Astrocyte (in vitro differentiated cells and primary cell): Measurements from ENCODE around the gene MGMT.

Experiments
- EZH2 ChIP-seq: IDR thresholded peaks from 2 replicates; pipeline ENCODE4 v1.6.1; 2012; ENCODE audit warnings: mild to moderate bottlenecking, low read length, inconsistent platforms; ENCODE audit not compliant: insufficient read depth
- TF ChIP-seq, protein P1 (sequence below): IDR thresholded peaks from 2 replicates; pipeline ENCODE4 v1.5.1; 2011; ENCODE audit warnings: low read depth, mild to moderate bottlenecking, inconsistent platforms, low read length, moderate library complexity; ENCODE audit not compliant: insufficient read depth

DNA sequence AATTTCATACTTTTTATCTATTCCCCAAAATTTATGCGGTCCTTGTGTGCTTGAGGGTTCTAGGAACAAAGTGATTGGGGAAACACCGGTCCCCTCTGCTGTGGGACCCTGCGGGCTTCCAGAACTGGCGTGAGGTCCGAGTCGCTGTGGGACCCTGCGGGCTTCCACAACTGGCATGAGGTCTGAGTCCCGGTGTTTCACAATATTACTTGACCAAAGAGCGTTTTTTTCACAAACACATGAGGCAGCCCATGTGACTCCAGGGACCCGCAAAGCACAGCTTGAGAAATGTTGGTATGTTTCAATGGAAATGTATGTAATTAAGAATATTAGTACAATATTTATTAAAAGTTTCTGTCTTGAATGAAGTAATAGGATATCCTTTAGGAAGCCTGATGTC, 212.2 kb downstream of the MGMT start:
- TF ChIP-seq, protein P1, sequence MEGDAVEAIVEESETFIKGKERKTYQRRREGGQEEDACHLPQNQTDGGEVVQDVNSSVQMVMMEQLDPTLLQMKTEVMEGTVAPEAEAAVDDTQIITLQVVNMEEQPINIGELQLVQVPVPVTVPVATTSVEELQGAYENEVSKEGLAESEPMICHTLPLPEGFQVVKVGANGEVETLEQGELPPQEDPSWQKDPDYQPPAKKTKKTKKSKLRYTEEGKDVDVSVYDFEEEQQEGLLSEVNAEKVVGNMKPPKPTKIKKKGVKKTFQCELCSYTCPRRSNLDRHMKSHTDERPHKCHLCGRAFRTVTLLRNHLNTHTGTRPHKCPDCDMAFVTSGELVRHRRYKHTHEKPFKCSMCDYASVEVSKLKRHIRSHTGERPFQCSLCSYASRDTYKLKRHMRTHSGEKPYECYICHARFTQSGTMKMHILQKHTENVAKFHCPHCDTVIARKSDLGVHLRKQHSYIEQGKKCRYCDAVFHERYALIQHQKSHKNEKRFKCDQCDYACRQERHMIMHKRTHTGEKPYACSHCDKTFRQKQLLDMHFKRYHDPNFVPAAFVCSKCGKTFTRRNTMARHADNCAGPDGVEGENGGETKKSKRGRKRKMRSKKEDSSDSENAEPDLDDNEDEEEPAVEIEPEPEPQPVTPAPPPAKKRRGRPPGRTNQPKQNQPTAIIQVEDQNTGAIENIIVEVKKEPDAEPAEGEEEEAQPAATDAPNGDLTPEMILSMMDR, result no peak
- no peak for TF ChIP-seq EZH2
